ENCODE measurements around the gene FBP2. TPM values are rescaled to one million over a fixed set of nuclear protein-coding genes. Genes with fewer than 3 reads are reported as not detected.

FBP2 gene
- total and polyA plus RNA-seq, 2 experiments from 2014 or later: not detected

- Histone ChIP-seq H3K4me1 (ENCODE audit: insufficient read depth) (no peaks in the 10 kb centered on the region), H3K27ac (ENCODE audit: low read depth) (no peak overlapping the region), H2AFZ (no peak overlapping the region), H3K4me2 (no peak overlapping the region), H3K79me2 (replicated peaks; ENCODE audit: insufficient read depth) (no peaks in the 10 kb centered on the region), H3K4me3 (no peak overlapping the region), H3F3A (replicated peaks; ENCODE audit: low read depth) (no peaks in the 10 kb centered on the region), H3K27me3 (ENCODE audit: insufficient read depth) (no peaks in the 10 kb centered on the region), H3K9me2 (ENCODE audit: insufficient read depth) (no peaks in the 10 kb centered on the region), H3K36me3 (ENCODE audit: insufficient read depth) (no peaks in the 10 kb centered on the region), H4K20me1 (replicated peaks; ENCODE audit: insufficient read depth) (no peaks in the 10 kb centered on the region)
- H3K4me1 Mint-ChIP-seq: peaks cover 3% of the 10 kb centered on the region; the same call in 1 of the 3 replicates
- no peaks in the 10 kb centered on the region; the same call in 2 of the 3 replicates for H3K36me3 Mint-ChIP-seq (ENCODE audit: low read depth)
- no peak for DNase-seq (ENCODE audit: low spot score)
- no peak overlapping the region for H3K27ac Mint-ChIP-seq
- no peaks in the 10 kb centered on the region for H3K9me3 Mint-ChIP-seq
- no peak for ATAC-seq
- no peak overlapping the region for H3K4me3 Mint-ChIP-seq
- peaks cover 4% of the 10 kb centered on the region for H3K27me3 Mint-ChIP-seq (ENCODE audit: insufficient read depth, low read depth, poor library complexity)
- no peak for TF ChIP-seq STAT1 (IDR thresholded peaks at IDR 0.05; ENCODE audit: unreplicated experiment)
- no peak for TF ChIP-seq ZNF331 (CRISPR knock-in tag; IDR thresholded peaks at IDR 0.05; ENCODE audit: low read depth)
- TF ChIP-seq ETS1 (IDR thresholded peaks at IDR 0.05): no peak
Measured at GRCh38 chr9:94619026-94619425, 25.4 kb upstream of the FBP2 start.

GRCh38 chr9:94613003-94613402 is 19.4 kb upstream of the FBP2 start:
- H3K27ac Mint-ChIP-seq: no peak overlapping the region
- H3K36me3 ChIP-seq (ENCODE audit: insufficient read depth): no peaks in the 10 kb centered on the region
- H3F3A ChIP-seq (replicated peaks; ENCODE audit: low read depth): no peaks in the 10 kb centered on the region
- H3K36me3 Mint-ChIP-seq (ENCODE audit: low read depth): no peaks in the 10 kb centered on the region
- H3K9me2 ChIP-seq (ENCODE audit: insufficient read depth): no peaks in the 10 kb centered on the region
- H3K4me2 ChIP-seq: no peak overlapping the region
- no peak overlapping the region for H3K4me3 ChIP-seq
- DNase-seq (ENCODE audit: low spot score): no peak
- TF ChIP-seq CTCF (conservative IDR thresholded peaks at IDR 0.05; ENCODE audit: low read depth in 2 of 2) (peak; percentile 24 to 30; a peak in 3 of 4 replicates), STAT1 (IDR thresholded peaks at IDR 0.05; ENCODE audit: unreplicated experiment) (no peak)
- no peaks in the 10 kb centered on the region for H3K27me3 Mint-ChIP-seq (ENCODE audit: insufficient read depth, low read depth, poor library complexity)
- no peaks in the 10 kb centered on the region for H3K4me1 ChIP-seq (ENCODE audit: insufficient read depth)
- no peak for ATAC-seq
- no peaks in the 10 kb centered on the region for H4K20me1 ChIP-seq (replicated peaks; ENCODE audit: insufficient read depth)
- H2AFZ ChIP-seq: no peak overlapping the region
- no peak overlapping the region for H3K27ac ChIP-seq (ENCODE audit: low read depth)
- peaks cover 14% of the 10 kb centered on the region; the same call in 2 of the 3 replicates for H3K4me1 Mint-ChIP-seq
- no peaks in the 10 kb centered on the region for H3K9me3 Mint-ChIP-seq
- no peaks in the 10 kb centered on the region for H3K27me3 ChIP-seq (ENCODE audit: insufficient read depth)
- H3K79me2 ChIP-seq (replicated peaks; ENCODE audit: insufficient read depth): no peaks in the 10 kb centered on the region
- no peak overlapping the region for H3K4me3 Mint-ChIP-seq

GRCh38 chr9:94612071-94612470 is 18.4 kb upstream of the FBP2 start:
- H3K36me3 Mint-ChIP-seq (ENCODE audit: low read depth): no peaks in the 10 kb centered on the region
- no peak for TF ChIP-seq ETS1 (IDR thresholded peaks at IDR 0.05)
- TF ChIP-seq CREB1 (CRISPR knock-in tag; IDR thresholded peaks at IDR 0.05; ENCODE audit: low read depth): no peak
- no peak for TF ChIP-seq JUNB (IDR thresholded peaks at IDR 0.05; ENCODE audit: unreplicated experiment)

More at GRCh38 chr9:94612071-94612470, 18.4 kb upstream of the FBP2 start:
- no peaks in the 10 kb centered on the region for H3K27me3 ChIP-seq (ENCODE audit: insufficient read depth)
- Mint-ChIP-seq H3K4me3 (no peak overlapping the region), H3K27ac (no peak overlapping the region), H3K4me1 (peaks cover 20% of the 10 kb centered on the region), H3K27me3 (ENCODE audit: insufficient read depth, low read depth, poor library complexity) (no peaks in the 10 kb centered on the region), H3K9me3 (no peaks in the 10 kb centered on the region)
- H2AFZ ChIP-seq: no peak overlapping the region
- no peaks in the 10 kb centered on the region for H3K9me2 ChIP-seq (ENCODE audit: insufficient read depth)
- no peaks in the 10 kb centered on the region for H3F3A ChIP-seq (replicated peaks; ENCODE audit: low read depth)
- no peaks in the 10 kb centered on the region for H3K36me3 ChIP-seq (ENCODE audit: insufficient read depth)
- H4K20me1 ChIP-seq (replicated peaks; ENCODE audit: insufficient read depth): no peaks in the 10 kb centered on the region
- H3K27ac ChIP-seq (ENCODE audit: low read depth): no peak overlapping the region
- H3K79me2 ChIP-seq (replicated peaks; ENCODE audit: insufficient read depth): no peaks in the 10 kb centered on the region
- ATAC-seq: no peak
- H3K4me3 ChIP-seq: no peak overlapping the region
- peaks cover 9% of the 10 kb centered on the region; the same call in 1 of the 2 replicates for H3K4me1 ChIP-seq (ENCODE audit: insufficient read depth)
- no peak overlapping the region for H3K4me2 ChIP-seq
- DNase-seq (ENCODE audit: low spot score): no peak
